Pons (tissue), 1 donor: ENCODE measurements around the gene NR2C2AP.

ENCODE experiments used
- DNase-seq: peaks from one replicate; pipeline ENCODE4 v3.0.0-alpha.2; 2016; ENCODE audit warnings: low spot score

Gene NR2C2AP

GRCh38 chr19:19214892-19215291 lies 11.7 kb upstream of the NR2C2AP start:
- DNase-seq = no peak

- DNase-seq = no peak
Observed at GRCh38 chr19:19214159-19214490, 10.9 kb upstream of the NR2C2AP start.

- DNase-seq = no peak
Observed at GRCh38 chr19:19213426-19214158, 10.4 kb upstream of the NR2C2AP start.

- DNase-seq = no peak
Observed at GRCh38 chr19:19212916-19213315, 9.7 kb upstream of the NR2C2AP start.

- no peak for DNase-seq
Observed at GRCh38 chr19:19211499-19212420, 8.5 kb upstream of the NR2C2AP start, which contains the start of gene NCAN. TSS of gene NCAN (plus strand) at chr19:19211958. CDS start at chr19:19216954, 4,996 bp downstream.

- no peak for DNase-seq
Observed at GRCh38 chr19:19209372-19209771, 6.2 kb upstream of the NR2C2AP start.

GRCh38 chr19:19207637-19208572 lies 4.7 kb upstream of the NR2C2AP start:
- DNase-seq = peak; percentile 26

- DNase-seq = no peak
Observed at GRCh38 chr19:19206938-19207337, 3.7 kb upstream of the NR2C2AP start.

GRCh38 chr19:19205416-19206410 lies 2.5 kb upstream of the NR2C2AP start:
- peak; percentile 58 for DNase-seq

GRCh38 chr19:19204181-19204580 lies 967 bp upstream of the NR2C2AP start:
- no peak for DNase-seq

GRCh38 chr19:19202707-19203011 lies 555 bp downstream of the NR2C2AP start:
- DNase-seq = no peak

GRCh38 chr19:19201697-19202630 lies 1.2 kb downstream of the NR2C2AP start:
- no peak for DNase-seq

GRCh38 chr19:19193926-19194325 lies 9.3 kb downstream of the NR2C2AP start:
- no peak for DNase-seq

- no peak for DNase-seq
Observed at GRCh38 chr19:19192910-19193423, 10.2 kb downstream of the NR2C2AP start.

- peak; percentile 99 for DNase-seq
Observed at GRCh38 chr19:19192078-19192882, 10.9 kb downstream of the NR2C2AP start, which contains the start of the genes BORCS8 and RFXANK. TSS of gene BORCS8 (minus strand) at chr19:19192152. CDS start at chr19:19192117, 35 bp downstream. TSS of gene RFXANK (plus strand) at chr19:19192258. CDS start at chr19:19193947, 1,689 bp downstream.

GRCh38 chr19:19191768-19192077 lies 11.5 kb downstream of the NR2C2AP start:
- DNase-seq = no peak

- DNase-seq = no peak
Observed at GRCh38 chr19:19186742-19187141, 16.5 kb downstream of the NR2C2AP start.

GRCh38 chr19:19185853-19186740 lies 17.1 kb downstream of the NR2C2AP start:
- DNase-seq = no peak
